ENCODE results near the gene GSTA1. TPM values are rescaled to one million over a fixed set of nuclear protein-coding genes. Genes with fewer than 3 reads are reported as not detected.
"Not testable (repeated sequence)": the region's sequence is repeated elsewhere in the genome, so short reads cannot be mapped to it uniquely, and the experiment has no call there.

GSTA1 gene
- polyA plus RNA-seq, 1 donor: not detected

GRCh38 chr6:52808660-52809059, 5.0 kb upstream of the GSTA1 start:
- no peak for DNase-seq

- DNase-seq: no peak
Measured at GRCh38 chr6:52802806-52803205, 810 bp downstream of the GSTA1 start.

GRCh38 chr6:52801188-52801841, 2.3 kb downstream of the GSTA1 start:
- DNase-seq: no peak

GRCh38 chr6:52799272-52799671, 4.3 kb downstream of the GSTA1 start:
- DNase-seq: not testable (repeated sequence)

GRCh38 chr6:52794366-52794765, 9.2 kb downstream of the GSTA1 start:
- DNase-seq: not testable (repeated sequence)

GRCh38 chr6:52790861-52791260, 12.8 kb downstream of the GSTA1 start:
- no peak for DNase-seq

- not testable (repeated sequence) for DNase-seq
Measured at GRCh38 chr6:52789658-52790057, 14.0 kb downstream of the GSTA1 start.

GRCh38 chr6:52788478-52788877, 15.1 kb downstream of the GSTA1 start:
- no peak for DNase-seq

- DNase-seq: no peak
Measured at GRCh38 chr6:52787917-52788316, 15.7 kb downstream of the GSTA1 start.

GRCh38 chr6:52786249-52786956, 17.2 kb downstream of the GSTA1 start:
- no peak for DNase-seq

GRCh38 chr6:52782696-52783274, 20.8 kb downstream of the GSTA1 start:
- not testable (repeated sequence) for DNase-seq

- DNase-seq: not testable (repeated sequence)
Measured at GRCh38 chr6:52782209-52782608, 21.4 kb downstream of the GSTA1 start.

- DNase-seq: no peak
Measured at GRCh38 chr6:52779237-52779636, 24.4 kb downstream of the GSTA1 start.

- DNase-seq: not testable (repeated sequence)
Measured at GRCh38 chr6:52776711-52777351, 26.8 kb downstream of the GSTA1 start.

- DNase-seq: not testable (repeated sequence)
Measured at GRCh38 chr6:52769399-52769798, 34.2 kb downstream of the GSTA1 start.

- DNase-seq: not testable (repeated sequence)
Measured at GRCh38 chr6:52767658-52768057, 36.0 kb downstream of the GSTA1 start.

- DNase-seq: not testable (repeated sequence)
Measured at GRCh38 chr6:52763322-52763916, 40.2 kb downstream of the GSTA1 start, which contains the start of gene GSTA2. Gene GSTA2 (minus strand): TSS chr6:52763475. CDS start chr6:52757947, 5,528 bp downstream.

- DNase-seq: not testable (repeated sequence)
Measured at GRCh38 chr6:52761673-52762491, 41.7 kb downstream of the GSTA1 start.

GRCh38 chr6:52760105-52760765, 43.4 kb downstream of the GSTA1 start:
- no peak for DNase-seq

- DNase-seq: no peak
Measured at GRCh38 chr6:52759085-52759484, 44.5 kb downstream of the GSTA1 start.

All from hindlimb muscle (tissue), 1 donor.